IPS DF 6.9 (cell line): ENCODE results near the gene PPP1R15B.
A peak's percentile ranks its signal among the peaks of the same experiment; 100 is the strongest.

ENCODE experiments used
- DNase-seq: peaks from one replicate; pipeline ENCODE4 v3.0.0-alpha.2; 2013; ENCODE audit warnings: low read depth, low spot score
- H3K27ac ChIP-seq: one replicate; pipeline ENCODE4 v1.5.1; 2013; ENCODE audit warnings: low read length, control low read depth
- H3K27me3 ChIP-seq: 2 replicates; pipeline ENCODE4 v1.6.1; 2013; ENCODE audit warnings: mild to moderate bottlenecking, low read length; ENCODE audit not compliant: control insufficient read depth, insufficient read depth
- H3K36me3 ChIP-seq: 2 replicates; pipeline ENCODE4 v1.6.1; 2013; ENCODE audit warnings: low read length; ENCODE audit not compliant: control insufficient read depth, insufficient read depth
- H3K4me1 ChIP-seq: 2 replicates; pipeline ENCODE4 v1.6.1; 2013; ENCODE audit warnings: low read length; ENCODE audit not compliant: control insufficient read depth, insufficient read depth
- H3K4me3 ChIP-seq: 2 replicates; pipeline ENCODE4 v1.5.1; 2013; ENCODE audit warnings: mild to moderate bottlenecking, low read length
- H3K9me3 ChIP-seq: 2 replicates; pipeline ENCODE4 v1.6.1; 2013; ENCODE audit warnings: low read length, inconsistent platforms; ENCODE audit not compliant: control insufficient read depth, insufficient read depth
- WGBS: extraction: QIAGEN DNeasy Blood & Tissue Kit; methylation state at CpG from one replicate; pipeline ENCODE4 v1.1.7; 2013; ENCODE audit warnings: mixed read lengths, missing lambda C conversion rate; ENCODE audit not compliant: insufficient read length, insufficient coverage; 5-methylcytosine and 5-hydroxymethylcytosine counted together

PPP1R15B gene

DNA sequence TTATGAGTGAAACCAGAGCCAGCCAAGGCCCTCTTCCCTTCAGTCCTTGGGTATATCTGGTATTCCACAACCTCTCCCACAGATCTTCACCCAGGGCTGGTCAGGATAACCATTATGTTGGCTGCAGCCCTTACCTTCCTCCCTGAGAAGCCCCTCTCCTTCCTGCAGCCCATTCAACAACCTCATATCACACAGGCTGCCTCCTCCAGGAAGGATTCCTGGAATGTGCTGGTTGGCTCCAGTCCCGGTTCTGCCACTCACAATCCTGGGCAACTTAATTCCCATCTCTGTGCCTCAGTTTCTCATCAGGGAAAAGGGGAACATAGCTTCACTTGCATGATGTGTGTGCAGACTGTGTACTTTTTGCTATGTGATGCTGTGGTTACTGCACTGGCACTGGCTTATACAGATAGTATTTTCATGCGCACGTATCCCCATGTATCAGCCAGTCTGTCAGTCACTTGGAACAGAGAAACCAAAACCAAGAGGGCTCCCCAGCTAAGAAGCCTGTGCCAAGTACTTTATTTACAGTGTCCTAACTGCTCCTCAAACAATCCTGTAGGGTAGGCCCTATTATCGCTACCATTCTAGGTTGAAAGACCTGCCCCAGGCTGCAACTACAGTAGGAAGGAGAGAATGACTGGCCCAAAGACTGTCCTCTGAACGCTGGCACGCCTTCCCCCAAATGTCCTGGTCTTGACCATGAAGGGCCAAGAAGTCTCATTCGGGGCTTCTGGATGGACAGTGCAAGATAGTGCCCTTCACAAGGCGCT, 39.9 kb upstream of the PPP1R15B start:
- Histone ChIP-seq H3K36me3 (no peaks in the 10 kb centered on the region), H3K4me3 (no peak overlapping the region), H3K4me1 (peaks cover 22% of the 10 kb centered on the region), H3K27me3 (no peaks in the 10 kb centered on the region), H3K9me3 (no peaks in the 10 kb centered on the region), H3K27ac (no peak overlapping the region)
- DNase-seq: no peak
- WGBS: no CpG with 5 or more reads among the region's 8 CpGs

DNA sequence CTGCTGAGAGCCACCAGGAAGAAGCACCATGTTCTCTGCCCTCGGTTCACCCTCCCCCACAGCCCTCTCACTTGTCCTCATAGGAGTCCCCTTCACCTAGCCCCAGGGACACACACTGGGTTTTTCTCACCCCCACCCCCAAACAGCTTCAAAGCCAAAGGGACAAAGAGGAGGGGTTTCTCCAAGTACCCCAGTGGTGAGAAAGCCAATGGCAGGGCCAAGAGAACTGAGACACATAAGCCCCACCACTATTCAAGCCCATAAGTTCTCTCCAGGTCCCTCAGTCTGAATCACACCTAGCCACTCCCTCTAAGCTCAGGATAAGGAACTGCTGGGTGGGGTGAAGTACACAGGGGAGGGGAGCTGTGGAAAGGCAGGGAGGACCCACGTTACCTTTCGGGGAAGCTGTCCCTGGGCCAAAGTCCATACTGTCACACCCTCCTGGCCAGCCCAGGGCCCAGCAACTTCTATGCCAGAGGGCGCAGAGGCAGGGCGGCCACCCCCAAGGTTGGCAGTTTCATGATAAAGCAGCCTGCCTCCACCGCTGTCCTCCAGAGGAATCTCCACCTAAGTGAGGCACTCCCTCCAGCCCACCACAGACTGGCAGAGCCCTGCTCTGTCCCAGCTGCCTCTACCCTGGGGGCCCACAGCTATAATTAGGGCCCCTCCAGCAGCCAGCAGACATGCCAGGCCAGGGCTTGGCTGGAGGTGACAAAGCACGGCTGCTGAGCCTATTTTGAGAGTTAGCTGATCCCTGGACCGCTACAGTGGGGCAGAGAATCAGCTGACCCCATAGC, 39.0 kb upstream of the PPP1R15B start:
- Histone ChIP-seq H3K36me3 (no peaks in the 10 kb centered on the region), H3K27ac (no peak overlapping the region), H3K9me3 (no peaks in the 10 kb centered on the region), H3K27me3 (no peaks in the 10 kb centered on the region), H3K4me3 (no peak overlapping the region), H3K4me1 (peaks cover 21% of the 10 kb centered on the region)
- no CpG with 5 or more reads among the region's 8 CpGs for WGBS
- no peak for DNase-seq

DNA sequence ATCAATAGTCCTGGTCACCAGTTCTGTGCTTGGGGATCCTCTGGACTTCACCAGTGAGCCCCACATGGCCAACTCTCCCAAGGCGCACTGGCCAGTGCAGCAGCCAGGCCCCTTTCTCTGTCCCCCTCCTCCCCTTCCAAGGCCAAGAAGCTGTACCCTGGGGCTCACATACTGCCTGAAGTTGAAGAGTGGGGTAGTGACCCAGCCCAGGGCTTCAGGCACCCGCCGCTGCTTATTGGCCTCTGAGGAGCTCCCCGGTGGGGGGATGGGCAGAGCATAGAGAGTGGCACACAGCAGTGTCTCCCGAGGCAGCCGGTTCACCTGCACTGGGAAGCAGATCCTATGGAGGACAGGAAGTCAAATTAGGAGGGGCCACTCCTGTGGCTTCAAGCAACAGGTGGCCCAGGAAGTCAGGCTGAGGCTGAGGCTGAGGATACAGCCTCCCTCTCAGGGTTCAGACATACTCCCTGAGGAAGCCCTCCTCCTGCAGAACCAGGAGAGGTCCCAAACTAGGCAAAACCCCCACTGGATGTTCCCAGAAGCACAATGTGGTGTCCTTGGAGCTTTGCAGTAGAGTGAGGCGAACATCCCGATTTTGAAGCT, 38.2 kb upstream of the PPP1R15B start:
- no peak overlapping the region for H3K27ac ChIP-seq
- H3K36me3 ChIP-seq: no peaks in the 10 kb centered on the region
- no peaks in the 10 kb centered on the region for H3K27me3 ChIP-seq
- peaks cover 16% of the 10 kb centered on the region; the same call in 1 of the 2 replicates for H3K4me1 ChIP-seq
- no peak overlapping the region for H3K4me3 ChIP-seq
- H3K9me3 ChIP-seq: no peaks in the 10 kb centered on the region
- no CpG with 5 or more reads among the region's 8 CpGs for WGBS
- DNase-seq: no peak

DNA sequence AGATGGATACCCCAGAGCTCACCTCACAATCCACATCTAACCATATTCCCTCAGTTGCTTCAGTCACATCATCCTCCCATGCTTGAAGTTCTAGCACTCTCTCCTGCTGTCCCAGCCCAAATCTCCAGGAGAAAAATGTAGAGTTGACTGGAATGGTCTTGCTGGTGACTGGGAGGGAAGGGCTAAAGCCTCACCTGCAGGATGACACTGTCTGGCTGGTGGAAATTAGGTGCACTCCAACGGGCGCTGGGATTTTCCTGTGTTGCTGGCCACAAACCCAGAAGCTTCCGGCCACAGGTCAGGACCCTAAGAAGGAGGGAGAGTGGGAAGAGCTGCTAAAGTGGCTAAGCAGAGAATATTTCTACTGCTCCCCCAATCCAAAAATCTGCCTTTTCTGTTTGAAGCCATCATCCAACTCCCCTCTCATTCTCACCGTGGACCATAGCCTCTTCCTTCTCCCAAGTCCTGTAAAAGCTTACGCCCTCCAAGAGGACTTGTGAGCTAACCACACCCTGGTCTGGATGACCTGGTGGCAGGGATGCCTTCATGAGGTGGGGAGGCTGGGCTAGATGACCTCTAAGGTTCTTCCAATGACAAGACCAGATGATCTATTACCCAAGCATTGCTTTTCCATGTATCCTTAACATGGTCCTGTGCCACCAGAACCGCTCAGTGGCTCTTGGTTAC, 37.5 kb upstream of the PPP1R15B start:
- DNase-seq: no peak
- no peaks in the 10 kb centered on the region for H3K27me3 ChIP-seq
- peaks cover 12% of the 10 kb centered on the region; the same call in 1 of the 2 replicates for H3K4me1 ChIP-seq
- no peak overlapping the region for H3K27ac ChIP-seq
- no CpG with 5 or more reads among the region's 6 CpGs for WGBS
- no peaks in the 10 kb centered on the region for H3K9me3 ChIP-seq
- H3K36me3 ChIP-seq: no peaks in the 10 kb centered on the region
- H3K4me3 ChIP-seq: no peak overlapping the region

DNA sequence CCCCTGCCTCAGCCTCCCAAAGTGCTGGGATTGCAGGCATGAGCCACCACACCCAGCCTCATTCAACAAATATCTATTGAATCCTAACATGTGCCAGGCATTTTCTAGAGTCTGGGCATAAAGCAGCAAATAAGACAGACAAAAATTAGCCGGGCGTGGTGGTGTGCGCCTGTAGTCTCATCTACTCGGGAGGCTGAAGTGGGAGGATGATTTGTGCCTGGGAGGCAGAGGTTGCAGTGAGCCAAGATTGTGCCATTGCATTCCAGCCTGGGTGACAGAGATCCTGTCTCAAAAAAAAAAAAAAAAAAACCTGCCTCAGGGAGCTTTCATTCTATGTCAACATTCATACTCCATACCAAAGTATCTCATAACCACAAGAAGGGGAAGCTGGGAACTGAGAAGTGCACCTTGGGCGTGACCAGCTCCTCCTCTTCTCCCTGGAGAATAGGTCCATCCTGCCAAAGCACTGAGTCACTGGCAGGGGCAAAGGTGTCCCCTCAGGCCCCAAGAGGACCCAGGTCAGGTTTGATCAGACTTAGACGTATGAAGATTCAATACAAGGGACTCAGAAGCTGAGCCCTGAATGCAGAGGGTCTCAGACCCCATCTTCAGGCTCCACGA, 36.8 kb upstream of the PPP1R15B start:
- no peak overlapping the region for H3K4me3 ChIP-seq
- no peaks in the 10 kb centered on the region for H3K27me3 ChIP-seq
- WGBS: no CpG with 5 or more reads among the region's 7 CpGs
- no peak overlapping the region for H3K27ac ChIP-seq
- peaks cover 12% of the 10 kb centered on the region; the same call in 1 of the 2 replicates for H3K4me1 ChIP-seq
- H3K36me3 ChIP-seq: peaks cover under 1% of the 10 kb centered on the region; the same call in 1 of the 2 replicates
- no peak for DNase-seq
- no peaks in the 10 kb centered on the region for H3K9me3 ChIP-seq

DNA sequence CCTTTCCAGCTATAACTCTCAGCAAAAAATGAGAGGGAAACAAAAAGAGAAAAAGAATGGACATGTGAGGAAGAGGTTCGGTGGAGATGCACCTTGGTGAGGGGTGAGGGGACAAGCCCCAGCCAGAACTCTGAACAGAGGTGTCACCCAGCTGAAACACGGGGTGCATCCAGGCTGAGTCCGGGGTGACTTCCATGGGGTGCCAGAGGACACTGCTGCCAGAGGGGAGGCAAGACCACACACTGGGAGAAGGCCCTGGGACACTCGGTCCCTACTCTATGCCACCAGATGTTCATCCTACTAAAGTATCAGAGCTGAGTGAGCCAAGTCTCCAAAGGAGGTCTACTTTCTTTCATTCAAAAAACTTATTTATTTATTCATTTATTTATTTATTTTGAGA, 36.1 kb upstream of the PPP1R15B start:
- no CpG with 5 or more reads among the region's 4 CpGs for WGBS
- Histone ChIP-seq H3K27me3 (no peaks in the 10 kb centered on the region), H3K4me3 (no peak overlapping the region), H3K4me1 (peaks cover 12% of the 10 kb centered on the region; the same call in 1 of the 2 replicates), H3K36me3 (peaks cover 4% of the 10 kb centered on the region; the same call in 1 of the 2 replicates), H3K9me3 (no peaks in the 10 kb centered on the region), H3K27ac (no peak overlapping the region)
- DNase-seq: no peak

DNA sequence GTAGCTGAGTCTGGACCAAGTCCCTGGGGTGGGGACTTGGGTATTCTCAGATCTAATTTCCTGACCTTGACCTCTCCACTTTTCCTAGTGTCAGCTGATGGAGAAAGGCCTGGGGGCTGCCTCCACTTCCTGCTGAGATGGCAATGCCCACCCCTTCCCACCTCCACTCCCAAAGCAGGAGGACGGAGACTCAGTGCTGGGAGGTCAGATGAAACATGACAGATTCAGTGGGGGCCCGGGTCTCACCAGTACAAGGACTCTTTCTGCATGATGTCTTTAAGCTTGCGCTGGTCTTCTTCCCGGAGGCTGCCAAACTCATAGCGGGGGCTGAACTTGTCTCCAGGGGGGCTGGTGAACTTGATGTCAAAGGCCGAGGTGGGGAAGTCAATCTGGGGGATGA, 35.6 kb upstream of the PPP1R15B start:
- DNase-seq: no peak
- Histone ChIP-seq H3K4me3 (no peak overlapping the region), H3K27ac (no peak overlapping the region), H3K27me3 (no peaks in the 10 kb centered on the region), H3K36me3 (peaks cover 7% of the 10 kb centered on the region; the same call in 1 of the 2 replicates), H3K4me1 (peaks cover 12% of the 10 kb centered on the region; the same call in 1 of the 2 replicates), H3K9me3 (no peaks in the 10 kb centered on the region)
- no CpG with 5 or more reads among the region's 6 CpGs for WGBS

DNA sequence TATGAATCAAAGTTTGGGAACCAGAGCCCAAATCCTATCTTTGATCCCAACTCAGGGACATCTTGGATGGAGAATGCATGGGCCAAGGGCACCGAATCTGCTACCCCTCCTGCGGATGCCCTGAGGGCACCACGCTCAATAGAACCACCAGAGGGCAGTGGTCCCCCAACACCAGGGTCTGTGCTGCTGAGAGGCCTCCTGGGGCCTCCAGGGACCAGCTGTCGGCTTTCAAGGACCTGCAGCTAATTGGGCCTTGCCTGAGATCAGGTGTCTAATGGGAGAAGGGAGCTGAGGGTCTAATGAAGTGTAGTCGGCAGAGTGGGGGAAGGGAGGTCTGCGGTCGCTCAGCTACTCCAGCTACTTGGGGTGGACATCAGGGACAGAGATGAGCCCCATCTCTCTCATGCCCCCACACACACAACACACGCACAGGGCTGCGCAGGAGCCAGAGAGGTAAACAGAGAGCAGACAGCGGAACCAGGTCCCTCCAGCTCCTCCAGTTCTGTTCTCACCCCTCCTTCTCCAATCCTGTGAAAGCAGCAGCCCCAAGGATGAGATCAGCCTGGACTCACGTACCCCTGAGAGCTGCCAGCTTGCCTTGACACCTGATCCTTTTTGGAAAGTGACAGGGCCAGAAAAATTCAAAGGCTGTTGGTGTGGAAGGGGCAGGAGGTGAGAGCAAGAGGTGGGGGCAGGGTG, 34.9 kb upstream of the PPP1R15B start:
- H3K27ac ChIP-seq: no peak overlapping the region
- H3K4me3 ChIP-seq: no peak overlapping the region
- WGBS: no CpG with 5 or more reads among the region's 11 CpGs
- peaks cover 12% of the 10 kb centered on the region; the same call in 1 of the 2 replicates for H3K4me1 ChIP-seq
- no peaks in the 10 kb centered on the region for H3K9me3 ChIP-seq
- H3K36me3 ChIP-seq: peaks cover 7% of the 10 kb centered on the region; the same call in 1 of the 2 replicates
- no peaks in the 10 kb centered on the region for H3K27me3 ChIP-seq
- DNase-seq: peak; percentile 72

DNA sequence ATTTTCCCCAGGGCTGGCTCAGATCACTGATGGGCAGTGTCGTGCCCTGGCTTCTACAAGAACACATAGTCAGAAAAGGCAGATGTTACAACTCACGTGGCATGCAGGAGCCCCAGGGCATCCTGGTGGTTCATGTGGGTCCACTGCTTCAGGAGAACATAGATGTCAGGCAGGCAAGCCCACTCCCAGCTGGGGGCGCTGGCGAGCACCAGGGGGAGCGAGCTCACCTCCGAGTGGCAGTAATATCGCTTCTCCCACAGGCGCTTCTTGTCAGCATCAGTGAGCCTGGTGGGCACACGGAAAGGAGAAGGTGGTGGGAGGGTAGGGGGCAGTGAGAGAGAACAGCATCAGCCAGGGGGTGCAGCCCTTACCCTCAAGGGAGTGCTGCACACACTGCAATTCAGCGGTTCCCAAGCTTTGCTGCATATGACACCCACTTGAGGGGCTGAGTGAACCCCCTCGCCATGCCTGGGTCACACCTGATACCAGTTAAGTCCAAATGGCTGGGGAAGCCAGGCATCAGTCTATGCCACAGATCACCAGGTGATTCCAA, 34.3 kb upstream of the PPP1R15B start:
- H3K4me1 ChIP-seq: peaks cover 12% of the 10 kb centered on the region; the same call in 1 of the 2 replicates
- no peaks in the 10 kb centered on the region for H3K9me3 ChIP-seq
- H3K27me3 ChIP-seq: no peaks in the 10 kb centered on the region
- H3K36me3 ChIP-seq: peaks cover 7% of the 10 kb centered on the region; the same call in 1 of the 2 replicates
- DNase-seq: peak; percentile 54
- no peak overlapping the region for H3K4me3 ChIP-seq
- no CpG with 5 or more reads among the region's 11 CpGs for WGBS
- no peak overlapping the region for H3K27ac ChIP-seq
